Epidermal melanocyte (primary cell): ENCODE data around the gene MMAA.
"Not testable (repeated sequence)": the region's sequence is repeated elsewhere in the genome, so short reads cannot be mapped to it uniquely, and the experiment has no call there.

Experiments
- DNase-seq: peaks from one replicate; pipeline ENCODE4 v3.0.0; 2011; ENCODE audit warnings: low spot score; ENCODE audit not compliant: insufficient read length

Gene MMAA

GRCh38 chr4:145635117-145635516, 15.9 kb downstream of the MMAA start:
- DNase-seq, result no peak

- no peak for DNase-seq
Measured at GRCh38 chr4:145635630-145636029, 16.4 kb downstream of the MMAA start.

- DNase-seq, result no peak
Measured at GRCh38 chr4:145639186-145639698, 20.1 kb downstream of the MMAA start.

- not testable (repeated sequence) for DNase-seq
Measured at GRCh38 chr4:145640236-145640635, 21.1 kb downstream of the MMAA start.

- no peak for DNase-seq
Measured at GRCh38 chr4:145643295-145643694, 24.1 kb downstream of the MMAA start.

GRCh38 chr4:145644699-145645098, 25.5 kb downstream of the MMAA start:
- DNase-seq, result no peak

- DNase-seq, result no peak
Measured at GRCh38 chr4:145656156-145656555, 37.0 kb downstream of the MMAA start.

- DNase-seq, result no peak
Measured at GRCh38 chr4:145660064-145660463, 40.9 kb downstream of the MMAA start.

GRCh38 chr4:145663194-145663593, 44.0 kb downstream of the MMAA start:
- DNase-seq, result no peak

GRCh38 chr4:145665773-145666172, 46.6 kb downstream of the MMAA start:
- no peak for DNase-seq

- no peak for DNase-seq
Measured at GRCh38 chr4:145670422-145670821, 51.2 kb downstream of the MMAA start.

GRCh38 chr4:145679520-145679919, 60.3 kb downstream of the MMAA start:
- DNase-seq, result no peak

- no peak for DNase-seq
Measured at GRCh38 chr4:145679991-145680455, 60.8 kb downstream of the MMAA start, which contains the start of gene C4orf51. TSS of gene C4orf51 (plus strand) at chr4:145680146. CDS start at chr4:145680204, 58 bp downstream.

GRCh38 chr4:145680902-145681301, 61.7 kb downstream of the MMAA start:
- DNase-seq, result no peak

- DNase-seq, result no peak
Measured at GRCh38 chr4:145681518-145681917, 62.3 kb downstream of the MMAA start.

GRCh38 chr4:145681956-145682355, 62.8 kb downstream of the MMAA start:
- no peak for DNase-seq

- no peak for DNase-seq
Measured at GRCh38 chr4:145686991-145687390, 67.8 kb downstream of the MMAA start.

GRCh38 chr4:145690610-145691009, 71.4 kb downstream of the MMAA start:
- DNase-seq, result no peak

- not testable (repeated sequence) for DNase-seq
Measured at GRCh38 chr4:145691416-145691815, 72.2 kb downstream of the MMAA start.

GRCh38 chr4:145694929-145695328, 75.7 kb downstream of the MMAA start:
- DNase-seq, result no peak

- no peak for DNase-seq
Measured at GRCh38 chr4:145697332-145697731, 78.1 kb downstream of the MMAA start.

- no peak for DNase-seq
Measured at GRCh38 chr4:145698507-145698906, 79.3 kb downstream of the MMAA start.

GRCh38 chr4:145703850-145704497, 84.8 kb downstream of the MMAA start:
- no peak for DNase-seq
